ENCODE data around the gene RAB19. TPM values are rescaled to one million over a fixed set of nuclear protein-coding genes. Genes with fewer than 3 reads are reported as not detected.
"Not testable (repeated sequence)": the region's sequence is repeated elsewhere in the genome, so short reads cannot be mapped to it uniquely, and the experiment has no call there.

The RAB19 gene
- total RNA-seq, 2 donors from 2014 or later = 14.9 to 21.9 TPM

DNA sequence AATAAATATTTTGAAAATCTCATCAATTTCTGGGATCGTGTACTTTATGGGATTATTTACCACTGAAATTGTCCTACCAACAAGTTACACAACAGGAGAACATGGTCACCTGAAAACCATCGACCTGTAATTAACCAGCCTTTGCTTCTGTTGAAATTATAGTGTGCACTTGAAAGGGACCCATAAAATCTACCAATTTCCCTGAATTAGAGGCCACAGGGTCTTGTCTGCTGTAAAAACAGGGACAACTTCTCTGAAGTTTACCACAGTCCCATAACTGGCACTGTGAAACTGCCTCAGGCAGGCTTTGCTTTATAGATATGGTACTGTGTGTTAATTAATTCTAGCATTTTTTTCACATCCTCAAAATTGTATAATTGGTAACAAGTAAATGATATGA lies 37.7 kb downstream of the RAB19 start:
- DNase-seq (no peak), ATAC-seq (no peak)
- intact Hi-C loops (cut with DNase I, micrococcal nuclease) = no loop called here

DNA sequence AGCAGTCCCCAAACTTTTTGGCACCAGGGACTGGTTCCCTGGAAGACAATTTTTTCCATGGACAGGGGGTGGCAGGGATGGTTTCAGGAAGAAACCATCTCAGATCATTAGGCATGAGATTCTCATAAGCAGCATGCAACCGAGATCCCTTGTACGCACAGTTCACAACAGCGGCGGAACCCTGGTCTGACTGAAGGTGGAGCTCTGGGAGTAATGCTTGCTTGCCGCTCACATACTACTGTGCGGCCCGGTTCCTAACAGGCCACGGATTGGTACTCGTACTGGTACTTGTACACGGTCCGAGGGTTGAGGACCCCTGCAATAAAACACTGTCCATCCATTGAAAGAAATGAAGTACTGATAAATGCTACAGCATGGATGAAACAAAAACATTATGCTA lies 42.6 kb downstream of the RAB19 start:
- DNase-seq (no peak), ATAC-seq (no peak)
- intact Hi-C loops (cut with DNase I, micrococcal nuclease) = no loop called here

DNA sequence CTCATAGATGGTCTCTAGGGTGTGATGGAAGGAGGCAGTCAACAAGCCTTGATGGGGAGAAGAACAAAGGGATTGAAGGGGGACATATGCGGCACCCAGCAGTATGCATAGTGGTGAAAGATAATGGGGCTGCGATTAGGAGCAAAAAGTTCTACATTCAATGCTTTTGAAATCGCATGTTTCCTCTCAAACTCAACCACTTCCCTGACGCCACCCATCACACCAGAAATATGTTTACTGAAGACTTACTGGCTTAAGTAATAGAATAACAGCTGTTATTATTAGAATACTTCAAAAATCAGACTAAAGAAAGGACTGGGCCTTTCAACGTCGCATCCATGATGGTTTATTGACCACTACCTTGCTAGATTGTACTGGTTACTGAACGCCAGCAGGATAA lies 44.0 kb downstream of the RAB19 start:
- intact Hi-C loops (cut with DNase I, micrococcal nuclease) = no loop called here
- no peak for DNase-seq
- ATAC-seq = no peak

GRCh38 chr7:140448781-140449480 lies 45.1 kb downstream of the RAB19 start:
- intact Hi-C loops (cut with DNase I, micrococcal nuclease) = no loop called here
- no peak for ATAC-seq
- no peak for DNase-seq

DNA sequence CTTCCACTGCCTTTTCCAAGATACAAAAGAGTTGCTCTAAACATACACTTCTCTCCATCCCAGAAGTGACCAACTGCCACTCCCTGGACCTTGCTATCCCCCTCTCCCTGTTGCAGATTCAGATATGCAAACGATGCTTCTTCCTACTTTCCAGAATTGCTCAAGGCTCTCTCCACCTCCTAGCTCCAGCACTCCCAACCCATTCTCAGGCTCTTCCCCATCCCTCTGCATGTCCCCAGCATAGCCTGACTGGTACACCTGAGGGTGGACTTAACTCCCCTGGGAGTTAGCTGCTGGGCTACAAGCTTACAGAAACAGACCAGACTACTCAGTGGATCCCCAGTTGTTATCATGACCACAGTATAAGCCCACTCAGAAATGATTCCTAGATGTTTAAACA lies 47.9 kb downstream of the RAB19 start:
- peak; percentile 1 for ATAC-seq

DNA sequence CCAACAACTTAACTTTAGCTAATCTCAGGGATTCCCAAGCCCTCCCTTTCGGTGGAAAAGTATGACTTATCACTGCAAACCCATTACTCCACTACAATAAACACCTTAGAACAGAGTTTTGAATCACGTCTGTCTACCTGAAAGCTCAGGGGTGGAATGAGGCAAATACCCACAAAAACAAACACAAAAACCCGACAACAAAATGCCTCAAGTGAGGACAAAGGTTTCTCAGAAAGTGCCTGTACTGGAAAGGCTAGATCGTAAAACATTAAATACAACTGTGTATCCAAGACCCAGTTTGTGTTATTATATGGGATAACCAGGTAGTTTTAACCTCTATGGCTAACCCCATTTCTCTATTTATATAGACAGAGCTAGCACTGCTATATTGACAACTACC lies 49.4 kb downstream of the RAB19 start:
- DNase-seq = no peak

More for the DNA sequence above, 47.9 kb downstream of the RAB19 start:
- intact Hi-C loops (cut with DNase I, micrococcal nuclease) = no loop called here
- no peak for DNase-seq

DNA sequence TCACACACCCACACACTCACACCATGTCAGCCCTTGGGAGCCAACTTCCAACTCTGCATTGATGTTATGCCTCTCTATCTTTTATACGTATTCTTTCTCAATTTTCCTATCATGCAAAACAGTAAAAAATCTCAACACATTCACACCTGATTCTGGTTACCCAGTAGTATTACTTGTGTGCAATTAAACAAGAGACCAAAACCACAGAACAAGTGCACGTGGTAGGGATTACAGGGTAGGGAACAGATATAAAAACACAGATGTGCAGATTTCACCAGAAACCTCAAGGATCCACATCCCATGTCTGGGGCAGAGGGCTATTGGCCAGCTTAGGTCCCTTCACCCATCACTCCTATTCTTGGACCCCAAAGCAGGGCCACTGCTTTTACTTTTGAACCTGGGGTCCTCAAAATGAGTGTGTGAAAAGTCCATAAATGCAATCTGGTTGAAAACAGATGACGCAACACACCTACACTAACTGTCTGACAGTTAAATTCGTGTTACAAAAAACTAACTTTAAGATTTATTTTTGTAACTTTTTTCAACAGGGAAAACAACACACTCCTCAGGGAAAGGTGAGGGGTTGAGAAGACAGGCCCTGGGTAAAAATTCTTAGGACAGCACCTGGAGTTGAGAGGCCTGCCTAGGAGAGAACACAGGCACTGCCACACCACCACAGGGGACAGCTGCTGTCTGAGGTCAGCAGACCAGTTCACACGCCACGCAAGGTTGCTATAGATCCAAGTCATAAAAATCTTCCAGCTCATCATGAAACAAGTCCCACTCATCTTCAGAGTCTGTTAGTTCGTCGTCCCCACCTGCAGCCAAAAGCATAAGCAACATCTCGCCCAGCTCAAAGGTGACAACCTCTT lies 50.2 kb downstream of the RAB19 start:
- DNase-seq, ATAC-seq: not testable (repeated sequence)

More for the DNA sequence above, 49.4 kb downstream of the RAB19 start:
- intact Hi-C loops (cut with DNase I, micrococcal nuclease) = no loop called here
- peak; percentile 38 for ATAC-seq

GRCh38 chr7:140454657-140455015 lies 50.8 kb downstream of the RAB19 start:
- intact Hi-C loops (cut with DNase I, micrococcal nuclease) = no loop called here
- DNase-seq (no peak), ATAC-seq (no peak)

More for the DNA sequence above, 50.2 kb downstream of the RAB19 start:
- intact Hi-C loops (cut with DNase I, micrococcal nuclease) = not testable (repeated sequence)

- ATAC-seq = peak; percentile 67
- intact Hi-C loops (cut with DNase I, micrococcal nuclease) = no loop called here
- DNase-seq = peak; percentile 42 to 61
Measured at GRCh38 chr7:140455743-140456142, 51.9 kb downstream of the RAB19 start.

DNA sequence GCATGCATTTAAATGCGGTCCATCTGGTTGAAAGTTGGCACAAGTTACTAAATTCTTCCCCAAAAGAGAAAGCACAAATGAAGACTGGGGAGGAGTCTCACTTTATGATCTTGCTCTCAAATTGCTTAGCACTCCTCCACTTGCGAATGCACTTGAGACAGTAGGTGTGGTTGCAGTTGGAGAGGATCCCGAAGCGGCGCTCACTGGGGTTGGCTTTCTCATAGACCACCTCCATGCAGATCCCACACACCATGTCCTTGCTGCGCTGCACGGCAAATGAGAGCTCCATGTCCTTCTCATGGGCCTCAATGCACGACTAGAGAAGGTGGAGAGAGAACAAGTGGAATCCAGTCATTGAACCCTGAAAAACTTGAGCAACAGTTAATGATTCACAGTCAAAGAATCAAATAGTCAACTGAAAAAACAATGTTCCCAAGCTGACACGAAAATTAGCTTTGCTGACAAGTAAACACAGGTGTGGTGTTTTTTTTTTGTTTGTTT lies 52.7 kb downstream of the RAB19 start:
- ATAC-seq = peak; percentile 53
- DNase-seq = peak; percentile 46 to 54
- intact Hi-C loops (cut with DNase I, micrococcal nuclease) = no loop called here

DNA sequence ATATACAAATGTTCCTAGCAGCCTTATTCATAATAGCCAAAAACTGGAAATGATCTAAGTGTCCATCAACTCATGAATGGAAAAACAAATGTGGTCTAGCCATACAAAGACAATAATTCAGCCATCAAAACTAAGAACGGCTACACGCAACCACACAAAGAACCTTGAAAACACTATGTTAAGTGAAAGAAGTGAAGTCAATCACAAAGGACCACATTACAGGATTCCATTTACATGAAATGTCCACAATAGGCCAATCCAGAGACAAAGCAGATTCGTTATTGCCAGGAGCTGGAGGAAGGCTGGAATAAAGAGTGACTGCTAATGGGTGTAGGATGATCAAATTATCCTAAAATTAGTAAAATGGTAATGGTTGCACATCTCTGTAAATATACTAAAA lies 54.3 kb downstream of the RAB19 start:
- DNase-seq = no peak
- no peak for ATAC-seq
- intact Hi-C loops (cut with DNase I, micrococcal nuclease) = no loop called here

DNA sequence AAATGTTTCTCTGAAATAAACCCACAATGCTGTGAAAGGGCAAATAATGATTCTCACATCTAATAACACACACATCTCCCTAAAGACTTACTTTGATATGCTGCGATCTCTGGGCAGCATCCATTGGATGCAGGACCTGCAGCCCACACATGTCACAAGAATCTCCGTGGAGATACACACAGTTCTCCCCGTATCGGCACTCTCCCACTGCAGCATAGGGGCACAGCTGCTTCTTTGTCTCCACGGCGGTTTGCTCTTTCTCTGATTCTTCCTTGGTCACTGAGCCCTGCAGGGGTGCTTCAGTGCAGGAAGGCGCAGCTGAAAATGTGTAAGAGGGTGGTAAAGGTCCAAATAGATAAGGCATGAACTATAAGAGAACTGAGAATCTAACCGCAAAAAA lies 55.1 kb downstream of the RAB19 start:
- no peak for DNase-seq
- ATAC-seq = no peak
- intact Hi-C loops (cut with DNase I, micrococcal nuclease) = no loop called here

- ATAC-seq (peak; percentile 19), DNase-seq (no peak)
- intact Hi-C loops (cut with DNase I, micrococcal nuclease) = no loop called here
Measured at GRCh38 chr7:140463111-140463510, 59.3 kb downstream of the RAB19 start.

DNA sequence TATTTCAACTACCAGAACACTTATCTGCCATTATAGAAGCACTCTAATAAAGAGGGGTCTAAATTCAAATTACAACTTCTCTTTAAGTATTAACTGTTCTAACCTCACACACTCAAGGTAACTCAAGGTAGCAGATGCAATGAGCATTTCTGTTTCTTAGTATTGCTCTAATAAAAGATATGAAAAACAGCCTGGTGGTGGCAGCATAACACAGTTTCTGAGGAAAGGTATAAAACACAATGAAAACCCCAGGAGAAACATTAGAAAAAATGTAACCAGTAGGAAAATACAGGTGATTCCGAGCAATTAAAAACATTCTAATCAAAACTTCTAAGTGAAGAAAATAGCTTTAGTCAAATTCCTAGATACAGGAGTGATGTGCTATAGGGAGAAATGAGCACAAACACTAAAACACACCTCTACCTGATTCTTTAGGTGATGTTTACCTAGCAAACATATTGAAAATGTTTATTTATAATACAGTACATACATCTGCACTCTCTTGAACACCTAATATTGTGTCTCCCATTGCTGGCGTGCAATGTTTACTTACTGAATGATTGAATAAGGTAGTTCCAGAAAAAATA lies 72.0 kb downstream of the RAB19 start:
- DNase-seq (peak in 1 of 2 donors; percentile 66), ATAC-seq (no peak)
- intact Hi-C loops (cut with DNase I, micrococcal nuclease) = no loop called here

- intact Hi-C loops (cut with DNase I, micrococcal nuclease) = no loop called here
- DNase-seq (no peak), ATAC-seq (no peak)
Measured at GRCh38 chr7:140476698-140477261, 72.9 kb downstream of the RAB19 start.

Other genes with a start within 250 kb of the RAB19 start
- gene KDM7A, start 227.1 kb upstream of the RAB19 start, total RNA-seq = 10 to 100 TPM; 31.8 to 33.4 TPM
- gene SLC37A3, start 5.5 kb upstream of the RAB19 start, total RNA-seq = 10 to 100 TPM; 57.6 to 65.5 TPM
- gene MKRN1, start 75.4 kb downstream of the RAB19 start, total RNA-seq = 100 to 1,000 TPM; 192 to 233 TPM
- 1 to 10 TPM; 6.8 to 8.2 TPM for gene DENND2A, start 236.8 kb downstream of the RAB19 start, total RNA-seq

Measured in left colon (tissue), 2 donors.